GM23338 (cell line): ENCODE data around the gene TRPV5. TPM values are rescaled to one million over a fixed set of nuclear protein-coding genes. Genes with fewer than 3 reads are reported as not detected.

Source experiments
- ATAC-seq: fragments of 200-7000 bp; cut with Tn5 transposase; 3 replicates; pipeline ENCODE4 v1.9.1; 2020
- DNase-seq: peaks from one replicate; pipeline ENCODE4 v3.0.0-alpha.2; 2015; ENCODE audit warnings: low spot score
- H2AFZ ChIP-seq: fragments of 200-600 bp; sonication (generic); 2 replicates; pipeline ENCODE4 v1.8.0; 2016; ENCODE audit warnings: antibody characterized with exemption, mild to moderate bottlenecking, moderate library complexity
- H3F3A ChIP-seq: fragments of 200-600 bp; sonication (generic); replicated peaks from 2 replicates; pipeline ENCODE4 v1.8.0; 2017; ENCODE audit warnings: antibody characterized with exemption, mixed run types, low read depth
- H3K27ac ChIP-seq: fragments of 200-600 bp; sonication (generic); 2 replicates; pipeline ENCODE4 v1.6.1; 2016; ENCODE audit warnings: low read depth
- H3K27me3 ChIP-seq: fragments of 200-600 bp; sonication (generic); 2 replicates; pipeline ENCODE4 v1.8.0; 2016; ENCODE audit warnings: mild to moderate bottlenecking, mixed run types, moderate library complexity; ENCODE audit not compliant: insufficient read depth
- H3K36me3 ChIP-seq: fragments of 200-600 bp; sonication (generic); 2 replicates; pipeline ENCODE4 v1.8.0; 2016; ENCODE audit warnings: mild to moderate bottlenecking; ENCODE audit not compliant: insufficient read depth
- H3K4me1 ChIP-seq: fragments of 200-600 bp; sonication (generic); 2 replicates; pipeline ENCODE4 v1.8.0; 2016; ENCODE audit warnings: mild to moderate bottlenecking, moderate library complexity; ENCODE audit not compliant: insufficient read depth
- H3K4me2 ChIP-seq: fragments of 200-600 bp; sonication (generic); 2 replicates; pipeline ENCODE4 v1.7.1; 2017; ENCODE audit warnings: mixed run types
- H3K4me3 ChIP-seq: fragments of 200-600 bp; sonication (generic); 2 replicates; pipeline ENCODE4 v1.6.1; 2016; ENCODE audit warnings: mixed run types
- H3K79me2 ChIP-seq: fragments of 200-600 bp; sonication (generic); replicated peaks from 2 replicates; pipeline ENCODE4 v1.8.0; 2017; ENCODE audit warnings: mild to moderate bottlenecking; ENCODE audit not compliant: insufficient read depth
- H3K9me2 ChIP-seq: fragments of 200-600 bp; sonication (generic); 2 replicates; pipeline ENCODE4 v1.8.0; 2017; ENCODE audit not compliant: insufficient read depth
- H4K20me1 ChIP-seq: fragments of 200-600 bp; sonication (generic); replicated peaks from 2 replicates; pipeline ENCODE4 v1.8.0; 2017; ENCODE audit warnings: mild to moderate bottlenecking; ENCODE audit not compliant: insufficient read depth
- H3K27ac Mint-ChIP-seq: 2 replicates; pipeline ENCODE4 v1.8.0; 2020; ENCODE audit warnings: inconsistent platforms, mild to moderate bottlenecking, moderate library complexity, mixed read lengths
- H3K27me3 Mint-ChIP-seq: 3 replicates; pipeline ENCODE4 v1.8.0; 2022; ENCODE audit warnings: low read depth, mild to moderate bottlenecking, moderate library complexity, mixed read lengths, inconsistent platforms; ENCODE audit not compliant: insufficient read depth, poor library complexity
- H3K36me3 Mint-ChIP-seq: 3 replicates; pipeline ENCODE4 v1.8.0; 2021; ENCODE audit warnings: low read depth, mild to moderate bottlenecking, inconsistent platforms, moderate library complexity, mixed read lengths
- H3K4me1 Mint-ChIP-seq: 3 replicates; pipeline ENCODE4 v1.8.0; 2020; ENCODE audit warnings: mild to moderate bottlenecking, inconsistent platforms, mixed read lengths
- H3K4me3 Mint-ChIP-seq: 3 replicates; pipeline ENCODE4 v1.8.0; 2021; ENCODE audit warnings: moderate library complexity, mild to moderate bottlenecking, inconsistent platforms, mixed read lengths
- H3K9me3 Mint-ChIP-seq: 3 replicates; pipeline ENCODE4 v1.8.0; 2020; ENCODE audit warnings: moderate library complexity, mild to moderate bottlenecking, inconsistent platforms, mixed read lengths
- CREB1 ChIP-seq: fragments of 250-450 bp; sonication (Bioruptor Pico); IDR thresholded peaks from 2 replicates; pipeline ENCODE4 v1.5.0; 2020; ENCODE audit warnings: low read depth, mild to moderate bottlenecking, moderate library complexity
- ETS1 ChIP-seq: IDR thresholded peaks from 2 replicates; pipeline ENCODE4 v1.6.1; 2016; ENCODE audit warnings: antibody characterized with exemption
- EZH2 ChIP-seq: fragments of 200-600 bp; sonication (generic); IDR thresholded peaks from one replicate; pipeline ENCODE4 v1.8.0; 2017; ENCODE audit warnings: antibody characterized with exemption, mild to moderate bottlenecking, low read depth; ENCODE audit not compliant: unreplicated experiment
- EZH2phosphoT487 ChIP-seq: fragments of 200-600 bp; sonication (generic); IDR thresholded peaks from one replicate; pipeline ENCODE4 v1.8.1; 2018; ENCODE audit warnings: antibody characterized with exemption; ENCODE audit not compliant: unreplicated experiment
- JUNB ChIP-seq: IDR thresholded peaks from one replicate; pipeline ENCODE4 v1.6.1; 2016; ENCODE audit warnings: antibody characterized with exemption; ENCODE audit not compliant: unreplicated experiment
- NANOG ChIP-seq: IDR thresholded peaks from 2 replicates; pipeline ENCODE4 v1.6.1; 2016; ENCODE audit warnings: antibody characterized with exemption, borderline replicate concordance
- POLR2AphosphoS5 ChIP-seq: IDR thresholded peaks from 2 replicates; pipeline ENCODE4 v1.6.1; 2016; ENCODE audit warnings: antibody characterized with exemption, low read depth
- ZNF114 ChIP-seq: fragments of 250-450 bp; sonication (Bioruptor Pico); IDR thresholded peaks from 2 replicates; pipeline ENCODE4 v1.5.0; 2020; ENCODE audit warnings: mild to moderate bottlenecking, moderate library complexity
- ZNF331 ChIP-seq: fragments of 250-450 bp; sonication (Bioruptor Pico); IDR thresholded peaks from 2 replicates; pipeline ENCODE4 v1.5.0; 2020; ENCODE audit warnings: low read depth, mild to moderate bottlenecking, moderate library complexity
- polyA plus RNA-seq: library from polyadenylated mRNA; unstranded; fragments of >200 nt; fragmentation: Nextera tagmentation; extraction: Ambion mirVana; gene quantifications from 2 replicates; pipeline ENCODE4 v1.2.1, GENCODE V29; 2016
- total RNA-seq: library from RNA; depleted of rRNA; stranded (reverse); fragments of >200 nt; shearing (Covaris generic); gene quantifications from 2 replicates; pipeline ENCODE4 v1.2.3, GENCODE V29; 2014
- TF ChIP-seq, protein P1 (sequence below): fragments of 250-450 bp; sonication (Bioruptor Pico); IDR thresholded peaks from 2 replicates; pipeline ENCODE4 v1.5.0; 2020; ENCODE audit warnings: mild to moderate bottlenecking, moderate library complexity

TRPV5 gene
- total and polyA plus RNA-seq, 2 experiments from 2014 or later, result not detected

GRCh38 chr7:142914121-142914520, 19.4 kb downstream of the TRPV5 start (continued):
- TF ChIP-seq, protein P1, sequence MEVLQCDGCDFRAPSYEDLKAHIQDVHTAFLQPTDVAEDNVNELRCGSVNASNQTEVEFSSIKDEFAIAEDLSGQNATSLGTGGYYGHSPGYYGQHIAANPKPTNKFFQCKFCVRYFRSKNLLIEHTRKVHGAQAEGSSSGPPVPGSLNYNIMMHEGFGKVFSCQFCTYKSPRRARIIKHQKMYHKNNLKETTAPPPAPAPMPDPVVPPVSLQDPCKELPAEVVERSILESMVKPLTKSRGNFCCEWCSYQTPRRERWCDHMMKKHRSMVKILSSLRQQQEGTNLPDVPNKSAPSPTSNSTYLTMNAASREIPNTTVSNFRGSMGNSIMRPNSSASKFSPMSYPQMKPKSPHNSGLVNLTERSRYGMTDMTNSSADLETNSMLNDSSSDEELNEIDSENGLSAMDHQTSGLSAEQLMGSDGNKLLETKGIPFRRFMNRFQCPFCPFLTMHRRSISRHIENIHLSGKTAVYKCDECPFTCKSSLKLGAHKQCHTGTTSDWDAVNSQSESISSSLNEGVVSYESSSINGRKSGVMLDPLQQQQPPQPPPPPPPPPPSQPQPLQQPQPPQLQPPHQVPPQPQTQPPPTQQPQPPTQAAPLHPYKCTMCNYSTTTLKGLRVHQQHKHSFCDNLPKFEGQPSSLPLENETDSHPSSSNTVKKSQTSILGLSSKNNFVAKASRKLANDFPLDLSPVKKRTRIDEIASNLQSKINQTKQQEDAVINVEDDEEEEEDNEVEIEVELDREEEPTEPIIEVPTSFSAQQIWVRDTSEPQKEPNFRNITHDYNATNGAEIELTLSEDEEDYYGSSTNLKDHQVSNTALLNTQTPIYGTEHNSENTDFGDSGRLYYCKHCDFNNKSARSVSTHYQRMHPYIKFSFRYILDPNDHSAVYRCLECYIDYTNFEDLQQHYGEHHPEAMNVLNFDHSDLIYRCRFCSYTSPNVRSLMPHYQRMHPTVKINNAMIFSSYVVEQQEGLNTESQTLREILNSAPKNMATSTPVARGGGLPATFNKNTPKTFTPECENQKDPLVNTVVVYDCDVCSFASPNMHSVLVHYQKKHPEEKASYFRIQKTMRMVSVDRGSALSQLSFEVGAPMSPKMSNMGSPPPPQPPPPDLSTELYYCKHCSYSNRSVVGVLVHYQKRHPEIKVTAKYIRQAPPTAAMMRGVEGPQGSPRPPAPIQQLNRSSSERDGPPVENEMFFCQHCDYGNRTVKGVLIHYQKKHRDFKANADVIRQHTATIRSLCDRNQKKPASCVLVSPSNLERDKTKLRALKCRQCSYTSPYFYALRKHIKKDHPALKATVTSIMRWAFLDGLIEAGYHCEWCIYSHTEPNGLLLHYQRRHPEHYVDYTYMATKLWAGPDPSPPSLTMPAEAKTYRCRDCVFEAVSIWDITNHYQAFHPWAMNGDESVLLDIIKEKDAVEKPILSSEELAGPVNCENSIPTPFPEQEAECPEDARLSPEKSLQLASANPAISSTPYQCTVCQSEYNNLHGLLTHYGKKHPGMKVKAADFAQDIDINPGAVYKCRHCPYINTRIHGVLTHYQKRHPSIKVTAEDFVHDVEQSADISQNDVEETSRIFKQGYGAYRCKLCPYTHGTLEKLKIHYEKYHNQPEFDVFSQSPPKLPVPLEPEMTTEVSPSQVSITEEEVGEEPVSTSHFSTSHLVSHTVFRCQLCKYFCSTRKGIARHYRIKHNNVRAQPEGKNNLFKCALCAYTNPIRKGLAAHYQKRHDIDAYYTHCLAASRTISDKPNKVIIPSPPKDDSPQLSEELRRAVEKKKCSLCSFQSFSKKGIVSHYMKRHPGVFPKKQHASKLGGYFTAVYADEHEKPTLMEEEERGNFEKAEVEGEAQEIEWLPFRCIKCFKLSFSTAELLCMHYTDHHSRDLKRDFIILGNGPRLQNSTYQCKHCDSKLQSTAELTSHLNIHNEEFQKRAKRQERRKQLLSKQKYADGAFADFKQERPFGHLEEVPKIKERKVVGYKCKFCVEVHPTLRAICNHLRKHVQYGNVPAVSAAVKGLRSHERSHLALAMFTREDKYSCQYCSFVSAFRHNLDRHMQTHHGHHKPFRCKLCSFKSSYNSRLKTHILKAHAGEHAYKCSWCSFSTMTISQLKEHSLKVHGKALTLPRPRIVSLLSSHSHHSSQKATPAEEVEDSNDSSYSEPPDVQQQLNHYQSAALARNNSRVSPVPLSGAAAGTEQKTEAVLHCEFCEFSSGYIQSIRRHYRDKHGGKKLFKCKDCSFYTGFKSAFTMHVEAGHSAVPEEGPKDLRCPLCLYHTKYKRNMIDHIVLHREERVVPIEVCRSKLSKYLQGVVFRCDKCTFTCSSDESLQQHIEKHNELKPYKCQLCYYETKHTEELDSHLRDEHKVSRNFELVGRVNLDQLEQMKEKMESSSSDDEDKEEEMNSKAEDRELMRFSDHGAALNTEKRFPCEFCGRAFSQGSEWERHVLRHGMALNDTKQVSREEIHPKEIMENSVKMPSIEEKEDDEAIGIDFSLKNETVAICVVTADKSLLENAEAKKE (CRISPR knock-in tag), result no peak

DNA sequence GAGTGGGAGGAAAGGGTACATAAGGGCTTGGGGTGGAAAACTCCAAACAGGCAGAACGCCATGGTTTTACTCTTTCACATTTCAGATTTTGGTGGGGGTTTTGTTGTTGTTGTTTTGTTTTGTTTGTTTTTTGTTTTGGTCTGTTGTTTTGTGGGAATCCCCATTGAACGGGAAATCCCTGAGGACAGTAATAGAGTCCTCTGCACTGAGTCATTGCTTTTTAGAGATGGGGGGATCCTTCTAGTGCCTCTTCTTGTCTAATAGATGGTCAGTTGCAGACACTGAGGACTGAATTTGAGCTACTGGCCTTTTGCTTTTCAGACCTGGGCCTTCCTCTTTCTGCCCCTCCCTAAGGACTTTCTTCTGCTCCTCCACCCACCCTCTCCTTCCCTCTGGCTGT, 20.0 kb downstream of the TRPV5 start:
- H3K4me1 Mint-ChIP-seq, result peaks cover 2% of the 10 kb centered on the region; the same call in 1 of the 3 replicates
- H3K4me3 ChIP-seq, result no peak overlapping the region
- no peaks in the 10 kb centered on the region for H3K79me2 ChIP-seq
- H3K27me3 Mint-ChIP-seq, result peaks cover 4% of the 10 kb centered on the region
- no peaks in the 10 kb centered on the region for H3K36me3 ChIP-seq
- DNase-seq (no peak), ATAC-seq (no peak)
- H3K9me3 Mint-ChIP-seq, result no peaks in the 10 kb centered on the region; the same call in 2 of the 3 replicates
- H2AFZ ChIP-seq, result no peak overlapping the region
- H3K4me1 ChIP-seq, result no peaks in the 10 kb centered on the region
- no peak overlapping the region for H3K4me3 Mint-ChIP-seq
- no peaks in the 10 kb centered on the region for H3F3A ChIP-seq
- H3K27me3 ChIP-seq, result no peaks in the 10 kb centered on the region
- no peak overlapping the region for H3K27ac ChIP-seq
- H3K4me2 ChIP-seq, result no peak overlapping the region
- no peak overlapping the region for H3K27ac Mint-ChIP-seq
- H3K36me3 Mint-ChIP-seq, result no peaks in the 10 kb centered on the region
- H4K20me1 ChIP-seq, result no peaks in the 10 kb centered on the region
- peaks cover 6% of the 10 kb centered on the region for H3K9me2 ChIP-seq
- TF ChIP-seq EZH2phosphoT487 (no peak), NANOG (no peak), EZH2 (no peak), JUNB (no peak), POLR2AphosphoS5 (no peak), ETS1 (no peak), ZNF331 (CRISPR knock-in tag) (no peak), ZNF114 (CRISPR knock-in tag) (no peak), CREB1 (CRISPR knock-in tag) (no peak)
- TF ChIP-seq, protein P1 (CRISPR knock-in tag), result no peak
